ENCODE measurements around the gene NTN1. TPM values are rescaled to one million over a fixed set of nuclear protein-coding genes. Genes with fewer than 3 reads are reported as not detected.

NTN1 gene
- total and polyA plus RNA-seq, 7 experiments from 2014 or later = 0.07 to 0.12 (median 0.11) TPM; not detected in 4

DNA sequence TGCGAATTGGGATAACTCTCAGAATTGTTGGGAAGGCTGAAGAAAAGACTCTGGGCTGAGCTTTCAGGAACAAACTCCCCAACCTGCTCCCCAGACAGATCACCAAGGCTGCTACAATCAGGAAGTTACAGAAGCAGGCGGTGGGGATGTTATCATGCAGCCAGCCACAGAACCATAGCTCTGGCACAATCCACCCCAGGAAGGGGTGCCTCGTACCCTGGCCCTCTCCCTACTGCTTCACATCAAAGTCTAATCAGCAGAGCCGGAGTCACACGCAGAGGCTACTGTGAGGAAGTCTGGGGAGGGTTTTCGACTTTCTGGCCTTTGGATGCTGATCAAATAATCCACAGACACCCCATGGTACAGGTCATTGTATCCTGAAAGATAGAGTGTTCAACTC is 86.8 kb downstream of the NTN1 start:
- DNase-seq = no peak
- no peak overlapping the region for H3K27ac ChIP-seq (ENCODE audit: low read depth, low read length)
- CTCF ChIA-PET = no interaction called here
- no peak overlapping the region for H3K4me3 ChIP-seq (ENCODE audit: low read length)
- Mint-ChIP-seq H3K27ac (no peak overlapping the region), H3K4me3 (no peak overlapping the region), H3K4me1 (peaks cover 0 to 2% (median 0%) of the 10 kb centered on the region in 7 donors), H3K9me3 (peaks cover 0 to 3% (median 0%) of the 10 kb centered on the region in 11 donors), H3K27me3 (peaks cover 0 to 8% (median 0%) of the 10 kb centered on the region in 5 donors), H3K36me3 (no peaks in the 10 kb centered on the region)
- intact Hi-C loops (cut with micrococcal nuclease) = no loop called here
- no peaks in the 10 kb centered on the region for H3K27me3 ChIP-seq (ENCODE audit: control insufficient read depth in 2 of 2, insufficient read depth in 2 of 2, low read length in 2 of 2)
- H3K36me3 ChIP-seq (ENCODE audit: control insufficient read depth in 2 of 3, insufficient read depth in 3 of 3, low read length in 3 of 3) = no peaks in the 10 kb centered on the region
- POLR2A ChIA-PET = no interaction called here
- H3K4me1 ChIP-seq (ENCODE audit: control insufficient read depth in 2 of 2, insufficient read depth in 2 of 2, low read length in 2 of 2) = no peaks in the 10 kb centered on the region
- H3K9me3 ChIP-seq (ENCODE audit: control insufficient read depth in 2 of 3, low read length in 3 of 3) = no peaks in the 10 kb centered on the region
- no peak for ATAC-seq

DNA sequence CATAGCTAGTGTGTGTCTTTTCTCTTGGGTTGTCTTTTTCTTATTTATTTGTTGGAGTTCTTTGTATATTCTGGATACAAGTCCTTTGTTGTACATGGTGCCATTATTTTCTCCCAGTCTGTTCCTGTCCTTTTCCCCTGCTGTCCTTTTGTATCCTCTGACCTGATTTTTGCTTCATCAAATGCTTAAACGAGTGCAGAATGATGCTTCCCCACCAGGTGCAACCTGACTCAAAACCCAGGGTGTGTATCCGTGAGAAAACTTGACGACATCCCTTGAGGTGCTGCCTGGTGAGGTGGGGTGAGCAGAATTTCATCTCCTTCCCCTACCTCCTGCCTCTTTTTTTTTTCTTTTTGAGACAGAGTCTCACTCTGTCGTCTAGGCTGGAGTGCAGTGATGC is 88.6 kb downstream of the NTN1 start:
- H3K9me3 Mint-ChIP-seq = no peaks in the 10 kb centered on the region
- H3K27ac ChIP-seq (ENCODE audit: low read depth, low read length) = no peak overlapping the region
- no peaks in the 10 kb centered on the region for H3K27me3 ChIP-seq (ENCODE audit: control insufficient read depth in 2 of 2, insufficient read depth in 2 of 2, low read length in 2 of 2)
- H3K36me3 ChIP-seq (ENCODE audit: control insufficient read depth in 2 of 3, insufficient read depth in 3 of 3, low read length in 3 of 3) = no peaks in the 10 kb centered on the region
- no peaks in the 10 kb centered on the region for H3K4me1 ChIP-seq (ENCODE audit: control insufficient read depth in 2 of 2, insufficient read depth in 2 of 2, low read length in 2 of 2)
- H3K4me3 ChIP-seq (ENCODE audit: low read length) = no peak overlapping the region
- no peaks in the 10 kb centered on the region for H3K9me3 ChIP-seq (ENCODE audit: control insufficient read depth in 2 of 3, low read length in 3 of 3)
- H3K4me3 Mint-ChIP-seq = no peak overlapping the region
- H3K27ac Mint-ChIP-seq = no peak overlapping the region
- ChIA-PET CTCF (no interaction called here), POLR2A (no interaction called here)
- peaks cover 0 to 8% (median 0%) of the 10 kb centered on the region in 5 donors for H3K27me3 Mint-ChIP-seq
- DNase-seq (no peak), ATAC-seq (no peak)
- H3K4me1 Mint-ChIP-seq = peaks cover 0 to 2% (median 0%) of the 10 kb centered on the region in 7 donors
- intact Hi-C loops (cut with micrococcal nuclease) = loop anchor here (10.0 kb wide), 1 partner anchor 415 kb away; no protein-coding TSS in a partner anchor
- H3K36me3 Mint-ChIP-seq = no peaks in the 10 kb centered on the region

DNA sequence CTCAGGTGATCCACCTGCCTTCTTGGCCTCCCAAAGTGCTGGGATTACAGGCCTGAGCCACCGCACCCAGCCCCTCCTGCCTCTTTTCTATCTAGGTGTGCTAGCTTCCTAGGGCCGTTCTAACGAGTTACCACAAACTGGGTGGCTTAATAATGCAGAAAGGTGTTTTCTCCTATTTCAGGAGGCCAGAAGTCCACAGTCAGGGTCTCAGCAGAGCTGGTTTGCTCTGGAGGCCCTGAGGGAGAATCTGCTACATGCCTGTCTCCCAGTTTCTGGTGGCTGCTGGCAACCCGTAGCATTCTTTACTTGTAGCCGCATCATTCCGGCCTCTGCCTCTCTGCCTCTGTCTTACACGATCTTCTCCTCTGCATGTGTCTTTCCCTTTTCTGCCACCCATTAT is 89.2 kb downstream of the NTN1 start:
- no peaks in the 10 kb centered on the region for H3K36me3 ChIP-seq (ENCODE audit: control insufficient read depth in 2 of 3, insufficient read depth in 3 of 3, low read length in 3 of 3)
- ATAC-seq (no peak), DNase-seq (no peak)
- no peak overlapping the region for H3K4me3 ChIP-seq (ENCODE audit: low read length)
- H3K4me1 ChIP-seq (ENCODE audit: control insufficient read depth in 2 of 2, insufficient read depth in 2 of 2, low read length in 2 of 2) = no peaks in the 10 kb centered on the region
- Mint-ChIP-seq H3K27me3 (peaks cover 0 to 8% (median 0%) of the 10 kb centered on the region in 5 donors), H3K9me3 (no peaks in the 10 kb centered on the region), H3K36me3 (no peaks in the 10 kb centered on the region), H3K27ac (no peak overlapping the region), H3K4me1 (peaks cover 0 to 2% (median 0%) of the 10 kb centered on the region in 7 donors), H3K4me3 (no peak overlapping the region)
- intact Hi-C loops (cut with micrococcal nuclease) = loop anchor here (10.0 kb wide), 1 partner anchor 414 kb away; no protein-coding TSS in a partner anchor
- H3K27ac ChIP-seq (ENCODE audit: low read depth, low read length) = no peak overlapping the region
- POLR2A ChIA-PET = no interaction called here
- H3K27me3 ChIP-seq (ENCODE audit: control insufficient read depth in 2 of 2, insufficient read depth in 2 of 2, low read length in 2 of 2) = no peaks in the 10 kb centered on the region
- H3K9me3 ChIP-seq (ENCODE audit: control insufficient read depth in 2 of 3, low read length in 3 of 3) = no peaks in the 10 kb centered on the region
- CTCF ChIA-PET = no interaction called here

DNA sequence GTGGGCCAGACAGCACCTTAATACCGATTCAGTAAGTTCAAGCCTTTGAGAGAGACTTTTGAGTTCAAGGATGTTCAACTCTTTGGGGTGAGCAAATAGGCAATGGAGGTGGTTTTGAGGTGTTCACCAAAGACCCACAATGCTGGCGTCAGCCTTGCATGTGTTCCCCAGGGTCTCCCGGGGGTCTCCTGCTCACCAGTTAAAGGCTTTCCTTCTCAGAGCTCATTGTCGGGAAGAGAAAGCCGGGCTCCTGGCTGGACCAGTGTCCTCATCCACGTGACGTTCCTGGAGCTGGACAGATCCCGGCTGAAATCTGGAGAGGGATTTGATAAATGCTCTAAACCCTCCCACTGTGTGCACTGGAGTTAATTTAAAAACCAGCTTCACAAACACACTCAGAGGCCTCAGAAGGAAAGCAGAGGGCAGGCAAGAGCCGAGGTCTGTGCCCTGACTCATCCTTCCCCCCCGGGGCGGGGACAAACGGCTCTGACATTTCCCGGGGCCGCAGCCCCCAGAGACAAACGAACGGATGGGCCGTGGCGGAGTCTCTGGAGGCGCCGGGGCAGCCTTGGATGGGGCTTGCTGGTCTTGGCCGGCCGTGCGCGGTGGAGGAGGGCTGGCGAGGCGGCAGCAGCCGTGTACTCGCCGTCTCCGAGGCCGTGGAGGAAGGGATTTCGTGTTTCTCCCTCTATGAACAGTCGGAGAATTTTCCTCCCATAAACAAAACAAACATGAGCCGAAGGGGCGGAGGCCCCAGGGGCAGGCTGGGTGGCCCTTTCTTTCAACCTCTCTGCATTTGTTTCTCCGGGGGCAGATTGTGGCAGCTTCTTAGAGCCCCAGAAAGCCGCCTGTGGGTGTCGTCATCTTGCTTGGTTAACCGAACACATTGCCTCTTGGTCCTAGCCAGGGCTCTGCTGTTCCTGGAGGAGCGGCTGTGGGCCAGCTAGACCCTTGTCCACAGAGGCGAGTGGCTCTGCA is 94.2 kb downstream of the NTN1 start:
- Histone ChIP-seq H3K4me3 (ENCODE audit: low read length) (peak overlapping the region; percentile 13), H3K9me3 (ENCODE audit: control insufficient read depth in 2 of 3, low read length in 3 of 3) (no peaks in the 10 kb centered on the region), H3K27ac (ENCODE audit: low read depth, low read length) (no peak overlapping the region), H3K36me3 (ENCODE audit: control insufficient read depth in 2 of 3, insufficient read depth in 3 of 3, low read length in 3 of 3) (no peaks in the 10 kb centered on the region), H3K27me3 (ENCODE audit: control insufficient read depth in 2 of 2, insufficient read depth in 2 of 2, low read length in 2 of 2) (no peaks in the 10 kb centered on the region), H3K4me1 (ENCODE audit: control insufficient read depth in 2 of 2, insufficient read depth in 2 of 2, low read length in 2 of 2) (no peaks in the 10 kb centered on the region)
- peaks cover 0 to 6% (median 3%) of the 10 kb centered on the region in 11 donors for H3K9me3 Mint-ChIP-seq
- intact Hi-C loops (cut with micrococcal nuclease) = loop anchor here (10.0 kb wide), 1 partner anchor 409 kb away; no protein-coding TSS in a partner anchor
- peaks cover 0 to 10% (median 8%) of the 10 kb centered on the region in 5 donors for H3K27me3 Mint-ChIP-seq
- ChIA-PET POLR2A (no interaction called here), CTCF (interaction anchor here (0.6 kb wide), 1 partner anchor 178 kb away, joined by 3 read pairs; no protein-coding TSS in a partner anchor)
- H3K36me3 Mint-ChIP-seq = no peaks in the 10 kb centered on the region
- peak; percentile 63 for ATAC-seq
- peak in 6 of 9 donors; percentile 9 to 56 (median 20) for DNase-seq
- H3K27ac Mint-ChIP-seq = peak overlapping the region in 3 of 9 donors; percentile 13 to 34 (median 31)
- H3K4me1 Mint-ChIP-seq = peaks cover 0 to 9% (median 8%) of the 10 kb centered on the region in 7 donors
- peak overlapping the region in 9 of 10 donors; percentile 55 to 78 (median 69) for H3K4me3 Mint-ChIP-seq

DNA sequence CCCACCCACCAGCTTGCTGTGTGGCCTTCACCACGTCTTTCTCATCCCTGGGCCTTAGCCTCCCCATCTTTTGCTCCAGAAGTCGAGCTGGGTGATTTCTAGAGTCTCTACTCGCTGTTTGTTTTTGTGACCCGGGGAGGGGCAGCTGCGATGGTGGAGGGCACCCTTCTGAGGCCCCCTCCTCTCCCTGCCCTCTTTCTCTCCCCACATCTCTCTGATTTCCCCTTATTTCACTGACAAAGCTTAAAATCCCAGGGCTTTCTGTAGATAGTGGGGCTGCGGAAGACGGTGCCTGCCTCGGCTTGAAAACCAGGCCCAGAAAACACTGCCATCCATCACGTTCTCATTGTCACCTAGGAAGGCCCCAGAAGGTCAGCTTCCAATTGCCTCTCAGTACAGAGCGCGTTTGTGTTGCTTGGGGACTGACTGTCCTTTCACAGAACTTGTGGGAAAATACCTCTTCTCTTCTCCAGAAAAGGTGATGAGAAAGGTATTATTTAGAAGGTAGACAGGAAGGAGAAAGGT is 95.1 kb downstream of the NTN1 start:
- no peaks in the 10 kb centered on the region for H3K9me3 ChIP-seq (ENCODE audit: control insufficient read depth in 2 of 3, low read length in 3 of 3)
- no peaks in the 10 kb centered on the region for H3K36me3 ChIP-seq (ENCODE audit: control insufficient read depth in 2 of 3, insufficient read depth in 3 of 3, low read length in 3 of 3)
- no peak overlapping the region for H3K4me3 ChIP-seq (ENCODE audit: low read length)
- Mint-ChIP-seq H3K27ac (peak overlapping the region in 4 of 9 donors; percentile 11 to 53 (median 32)), H3K36me3 (no peaks in the 10 kb centered on the region), H3K9me3 (peaks cover 0 to 6% (median 3%) of the 10 kb centered on the region in 11 donors), H3K4me1 (peaks cover 0 to 9% (median 8%) of the 10 kb centered on the region in 7 donors), H3K27me3 (peaks cover 0 to 12% (median 4%) of the 10 kb centered on the region in 5 donors), H3K4me3 (peak overlapping the region in 8 of 10 donors; percentile 27 to 71 (median 62))
- CTCF ChIA-PET = no interaction called here
- ATAC-seq = no peak
- DNase-seq = no peak
- H3K27ac ChIP-seq (ENCODE audit: low read depth, low read length) = no peak overlapping the region
- H3K27me3 ChIP-seq (ENCODE audit: control insufficient read depth in 2 of 2, insufficient read depth in 2 of 2, low read length in 2 of 2) = no peaks in the 10 kb centered on the region
- POLR2A ChIA-PET = no interaction called here
- H3K4me1 ChIP-seq (ENCODE audit: control insufficient read depth in 2 of 2, insufficient read depth in 2 of 2, low read length in 2 of 2) = no peaks in the 10 kb centered on the region
- intact Hi-C loops (cut with micrococcal nuclease) = loop anchor here (10.0 kb wide), 1 partner anchor 408 kb away; no protein-coding TSS in a partner anchor

DNA sequence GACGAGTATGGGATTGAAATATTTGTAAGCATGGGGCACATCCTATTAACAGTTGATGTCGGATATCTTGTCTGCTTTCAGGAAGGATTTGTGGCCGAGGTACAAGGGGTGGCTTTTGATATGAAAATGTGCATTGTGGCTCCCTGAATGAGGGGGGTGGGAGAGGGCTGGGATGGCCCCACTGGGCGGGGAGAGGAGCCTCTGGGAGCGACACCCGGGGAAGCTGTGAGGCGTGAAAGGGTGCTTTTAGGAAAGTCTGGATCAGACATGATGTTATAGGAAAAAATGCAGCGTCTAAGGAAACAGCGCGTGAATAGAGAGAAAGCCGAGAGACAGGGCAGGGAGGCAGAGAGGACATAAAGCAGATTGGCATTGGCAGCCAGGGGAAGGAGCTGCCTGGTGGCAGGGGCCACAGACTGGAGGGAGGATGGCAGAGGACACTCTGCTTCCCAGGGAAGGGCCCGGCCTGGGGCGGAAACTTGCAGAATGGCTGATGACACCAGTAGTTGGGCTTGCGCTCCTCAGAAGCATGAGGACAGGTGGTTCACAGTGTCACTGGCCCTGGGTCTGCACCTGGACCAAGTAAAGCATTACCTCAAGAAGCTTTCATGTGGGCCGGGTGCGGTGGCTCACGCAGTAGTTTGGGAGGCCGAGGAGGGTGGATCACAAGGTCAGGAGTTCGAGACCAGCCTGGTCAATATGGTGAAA is 95.7 kb downstream of the NTN1 start:
- peaks cover 0 to 18% (median 9%) of the 10 kb centered on the region in 5 donors for H3K27me3 Mint-ChIP-seq
- peaks cover 0 to 6% (median 3%) of the 10 kb centered on the region in 11 donors for H3K9me3 Mint-ChIP-seq
- H3K36me3 ChIP-seq (ENCODE audit: control insufficient read depth in 2 of 3, insufficient read depth in 3 of 3, low read length in 3 of 3) = no peaks in the 10 kb centered on the region
- H3K4me3 ChIP-seq (ENCODE audit: low read length) = no peak overlapping the region
- peak overlapping the region in 2 of 10 donors; percentile 19 to 71 for H3K4me3 Mint-ChIP-seq
- H3K36me3 Mint-ChIP-seq = no peaks in the 10 kb centered on the region
- H3K27me3 ChIP-seq (ENCODE audit: control insufficient read depth in 2 of 2, insufficient read depth in 2 of 2, low read length in 2 of 2) = no peaks in the 10 kb centered on the region
- ATAC-seq (no peak), DNase-seq (no peak)
- H3K9me3 ChIP-seq (ENCODE audit: control insufficient read depth in 2 of 3, low read length in 3 of 3) = no peaks in the 10 kb centered on the region
- H3K27ac ChIP-seq (ENCODE audit: low read depth, low read length) = no peak overlapping the region
- H3K4me1 ChIP-seq (ENCODE audit: control insufficient read depth in 2 of 2, insufficient read depth in 2 of 2, low read length in 2 of 2) = no peaks in the 10 kb centered on the region
- ChIA-PET CTCF (no interaction called here), POLR2A (no interaction called here)
- intact Hi-C loops (cut with micrococcal nuclease) = loop anchor here (10.0 kb wide), 1 partner anchor 408 kb away; no protein-coding TSS in a partner anchor
- peaks cover 0 to 9% (median 8%) of the 10 kb centered on the region in 7 donors for H3K4me1 Mint-ChIP-seq
- no peak overlapping the region for H3K27ac Mint-ChIP-seq

All from naive thymus-derived CD4-positive, alpha-beta T cell (primary cell).